HG03097 (cell line): ENCODE measurements around the gene ANGPTL1.
"Not testable (repeated sequence)": the region's sequence is repeated elsewhere in the genome, so short reads cannot be mapped to it uniquely, and the experiment has no call there.

Source experiments
- ATAC-seq: cut with Tn5 transposase; IDR thresholded peaks from one replicate; pipeline ENCODE4 v1.9.1; 2021; ENCODE audit not compliant: unreplicated experiment, low FRiP score

The ANGPTL1 gene

GRCh38 chr1:178869119-178869697 lies 1.7 kb downstream of the ANGPTL1 start:
- no peak for ATAC-seq

DNA sequence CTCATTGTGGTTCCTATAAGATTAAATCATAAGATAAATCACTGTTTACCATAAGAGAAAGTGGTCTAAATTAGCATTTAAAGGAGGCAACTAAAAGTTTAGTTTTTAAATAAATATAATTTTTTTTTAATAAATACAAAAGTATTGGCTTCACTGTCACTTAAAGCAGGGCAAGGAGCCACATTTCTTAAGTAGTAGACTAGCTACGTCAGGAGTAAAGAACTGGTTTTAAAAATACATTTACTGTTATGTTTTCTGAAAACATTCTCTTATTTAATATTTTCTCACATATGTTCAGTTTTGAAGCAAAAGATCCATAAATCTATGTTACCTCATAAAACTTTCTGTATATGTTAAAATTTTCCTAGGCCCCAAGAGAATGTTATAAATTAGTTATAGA lies 2.2 kb downstream of the ANGPTL1 start:
- no peak for ATAC-seq

- no peak for ATAC-seq
These were observed 3.2 kb downstream of the ANGPTL1 start for GRCh38 chr1:178867670-178868069.

DNA sequence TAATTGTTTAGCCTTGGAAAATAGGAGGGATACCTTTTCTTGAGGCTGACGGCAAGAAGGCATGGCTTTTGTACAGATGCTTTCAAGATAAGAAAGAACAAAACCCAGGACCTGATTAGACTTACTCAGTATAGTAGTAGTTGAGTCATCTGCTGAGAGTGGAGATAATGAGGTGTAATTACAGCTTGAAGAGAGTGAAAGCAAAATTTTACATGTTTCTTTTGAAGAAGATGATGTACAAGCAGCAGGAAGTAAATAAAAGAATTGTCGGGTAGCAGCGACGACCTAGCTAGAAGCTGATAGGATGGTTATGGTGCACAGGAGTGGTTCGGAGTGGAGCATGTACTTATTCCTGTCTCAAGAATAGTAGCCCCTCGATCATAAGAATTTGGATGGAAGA lies 6.6 kb downstream of the ANGPTL1 start:
- no peak for ATAC-seq

GRCh38 chr1:178862864-178863263 lies 8.0 kb downstream of the ANGPTL1 start:
- ATAC-seq: no peak

GRCh38 chr1:178862416-178862815 lies 8.5 kb downstream of the ANGPTL1 start:
- ATAC-seq: no peak

- no peak for ATAC-seq
These were observed 13.8 kb downstream of the ANGPTL1 start for GRCh38 chr1:178857126-178857525.

DNA sequence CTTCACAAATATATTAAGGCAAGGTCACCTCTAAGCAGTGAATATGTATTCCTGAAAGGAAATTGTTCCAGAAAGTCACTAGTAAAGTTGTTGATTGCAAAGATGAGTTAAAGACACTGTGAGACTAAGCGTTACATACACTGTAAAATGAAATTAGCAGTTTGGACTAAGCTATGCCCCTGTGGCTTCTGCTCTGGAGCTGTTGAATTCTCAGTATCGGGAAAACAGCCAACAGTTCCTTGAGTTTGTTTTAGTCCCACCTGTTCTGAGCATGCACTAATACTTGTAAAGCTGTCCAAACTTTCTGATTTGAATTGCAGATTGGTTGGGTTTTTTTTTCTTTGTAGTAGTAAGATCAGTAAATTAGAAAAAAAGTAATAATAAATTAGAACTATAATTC lies 21.0 kb downstream of the ANGPTL1 start:
- ATAC-seq: no peak

DNA sequence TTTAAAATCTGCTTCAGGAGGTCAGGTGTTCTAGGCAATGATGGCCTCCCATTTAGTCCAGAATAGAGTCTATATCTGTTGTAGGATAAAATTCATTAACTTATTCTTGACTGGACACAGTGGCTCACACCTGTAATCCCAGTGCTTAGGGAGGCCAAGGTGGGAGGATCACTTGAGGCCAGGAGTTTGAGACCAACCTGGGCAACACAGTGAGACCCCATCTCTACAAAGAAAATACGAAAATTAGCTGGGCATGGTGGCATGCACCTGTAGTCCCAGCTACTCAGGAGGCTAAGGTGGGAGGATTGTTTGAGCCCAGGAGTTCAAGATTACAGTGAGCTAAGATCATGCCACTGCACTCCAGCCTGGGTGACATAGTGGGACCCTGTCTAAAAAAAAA lies 23.0 kb downstream of the ANGPTL1 start:
- not testable (repeated sequence) for ATAC-seq

DNA sequence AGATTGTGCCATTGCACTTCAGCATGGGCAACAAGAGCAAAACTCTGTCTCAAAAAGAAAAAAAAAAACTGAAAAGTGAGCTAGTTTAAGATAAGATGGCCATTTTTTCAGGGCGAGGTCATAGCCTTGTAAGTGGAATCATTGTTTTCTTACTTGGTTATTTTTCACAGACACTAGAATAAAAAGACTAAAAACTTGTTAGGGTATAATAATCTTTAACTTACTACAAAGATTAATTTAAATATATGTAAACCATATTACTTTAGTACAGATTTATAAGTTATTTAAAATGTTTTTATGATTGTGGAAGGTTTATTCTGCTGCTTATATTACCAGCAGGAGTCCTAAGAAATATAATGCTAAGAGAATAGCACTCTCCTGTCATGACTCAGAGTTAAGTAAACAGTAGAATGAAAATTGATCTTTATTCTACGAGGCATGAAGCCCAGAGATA lies 23.5 kb downstream of the ANGPTL1 start:
- no peak for ATAC-seq

GRCh38 chr1:178846306-178846705 lies 24.6 kb downstream of the ANGPTL1 start:
- no peak for ATAC-seq

GRCh38 chr1:178844436-178844835 lies 26.4 kb downstream of the ANGPTL1 start:
- ATAC-seq: no peak

DNA sequence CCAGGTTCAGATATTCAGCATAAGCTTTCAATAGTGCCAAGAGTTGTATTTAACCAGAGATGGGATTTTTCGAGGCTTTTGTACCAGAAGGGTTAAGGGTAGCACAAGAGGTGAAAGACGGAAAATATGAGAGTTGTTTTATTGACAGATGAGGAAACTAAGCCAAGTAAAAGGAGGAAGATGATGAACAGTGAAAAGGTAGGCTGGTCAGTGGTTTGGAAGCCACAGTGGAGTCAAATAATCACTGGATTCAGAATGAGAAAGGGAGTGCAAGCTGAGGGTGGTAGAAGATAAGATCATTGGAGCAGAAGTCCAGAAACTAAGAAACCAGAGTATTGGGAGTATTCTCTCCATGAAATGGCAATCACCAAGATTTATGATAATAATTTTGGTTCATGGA lies 45.7 kb downstream of the ANGPTL1 start:
- no peak for ATAC-seq

GRCh38 chr1:178821134-178821866 lies 49.6 kb downstream of the ANGPTL1 start:
- no peak for ATAC-seq

GRCh38 chr1:178819123-178819522 lies 51.8 kb downstream of the ANGPTL1 start:
- no peak for ATAC-seq

- ATAC-seq: no peak
These were observed 52.5 kb downstream of the ANGPTL1 start for GRCh38 chr1:178818416-178818815.

GRCh38 chr1:178810585-178810984 lies 60.3 kb downstream of the ANGPTL1 start:
- no peak for ATAC-seq

DNA sequence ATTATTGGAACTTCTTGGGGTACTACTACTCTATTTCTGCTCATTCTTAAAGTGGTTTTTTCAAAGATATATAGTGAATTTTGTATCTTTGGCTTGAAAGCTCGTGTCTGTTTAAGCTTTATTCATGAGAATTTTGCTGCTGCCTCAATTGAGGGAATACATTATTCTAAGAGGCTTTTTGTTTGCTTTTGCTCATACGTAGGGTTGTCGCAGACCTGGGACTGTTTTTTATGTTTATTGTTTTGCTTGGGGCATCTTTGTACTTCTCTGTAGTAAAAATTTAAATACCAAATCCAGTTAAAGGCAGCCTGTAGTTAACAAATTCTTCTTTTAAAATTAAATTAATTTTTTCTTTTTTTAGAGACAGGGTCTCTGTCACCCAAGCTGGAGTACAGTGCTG lies 62.3 kb downstream of the ANGPTL1 start:
- no peak for ATAC-seq

- no peak for ATAC-seq
These were observed 64.1 kb downstream of the ANGPTL1 start for GRCh38 chr1:178806665-178807300.

- ATAC-seq: no peak
These were observed 68.0 kb downstream of the ANGPTL1 start for GRCh38 chr1:178802873-178803272.
